Peyer's patch (tissue), 4 donors: ENCODE results near the gene FMR1. TPM values are rescaled to one million over a fixed set of nuclear protein-coding genes. Genes with fewer than 3 reads are reported as not detected.

Source experiments
- DNase-seq, 3 donors: peaks; one replicate each; pipeline ENCODE4 v3.0.0-alpha.2; 2017 to 2019
- H3K27ac ChIP-seq, 4 donors: fragments of 200-600 bp; sonication (generic); one replicate each; pipeline ENCODE4 v1.5.1; 2016 to 2019
- H3K27me3 ChIP-seq, 2 donors: fragments of 200-600 bp; sonication (generic); one replicate each; pipeline ENCODE4 v1.5.1; 2019
- H3K36me3 ChIP-seq, 3 donors: fragments of 200-600 bp; sonication (generic); one replicate each; pipeline ENCODE4 v1.5.1; 2016 to 2019
- H3K4me1 ChIP-seq, 4 donors: fragments of 200-600 bp; sonication (generic); one replicate each; pipeline ENCODE4 v1.5.1; 2016 to 2019
- H3K4me3 ChIP-seq, 4 donors: fragments of 200-600 bp; sonication (generic); 1 replicate in 3 of 4; 2 replicates in 1 of 4; pipeline ENCODE4 v1.5.1; 2016 to 2019; ENCODE audit warnings: mild to moderate bottlenecking in 1 of 4
- H3K9me3 ChIP-seq, 4 donors: fragments of 200-600 bp; sonication (generic); one replicate each; pipeline ENCODE4 v1.5.1; 2016 to 2019; ENCODE audit warnings: mild to moderate bottlenecking in 1 of 4
- CTCF ChIP-seq, 6 experiments: fragments of 450-650 bp in 4 of 6; fragments of 200-600 bp in 2 of 6; sonication (generic) in 1 of 6; IDR thresholded peaks; one replicate each; pipeline ENCODE4 v1.5.1; 2017 to 2019; ENCODE audit warnings: antibody characterized with exemption in 6 of 6, mild to moderate bottlenecking in 3 of 6, moderate library complexity in 1 of 6
- POLR2A ChIP-seq, 2 donors: fragments of 450-650 bp; IDR thresholded peaks; one replicate each; pipeline ENCODE4 v1.5.1; 2017; ENCODE audit warnings: antibody characterized with exemption in 2 of 2, mild to moderate bottlenecking in 2 of 2, moderate library complexity in 2 of 2
- total RNA-seq, 4 donors: library from RNA; depleted of rRNA; stranded (reverse); fragments of >200 nt; gene quantifications; one replicate each; pipeline ENCODE4 v1.1.0, GENCODE V29; 2016

FMR1 gene
- total RNA-seq, 4 donors from 2014 or later, result 38.2 to 56.8 (median 39.8) TPM

- Histone ChIP-seq H3K27ac (no peak overlapping the region), H3K9me3 (no peaks in the 10 kb centered on the region), H3K4me1 (no peaks in the 10 kb centered on the region), H3K27me3 (no peaks in the 10 kb centered on the region), H3K36me3 (peaks cover 0 to 35% (median 0%) of the 10 kb centered on the region in 3 donors), H3K4me3 (no peak overlapping the region)
- no peak for TF ChIP-seq CTCF (IDR thresholded peaks at IDR 0.05)
- no peak for TF ChIP-seq POLR2A (IDR thresholded peaks at IDR 0.05)
- DNase-seq, result no peak
Observed at GRCh38 chrX:147948531-147948930, 36.8 kb downstream of the FMR1 start.

GRCh38 chrX:147950352-147950751 is 38.6 kb downstream of the FMR1 start:
- no peak for DNase-seq
- H3K4me3 ChIP-seq, result no peak overlapping the region
- no peaks in the 10 kb centered on the region for H3K9me3 ChIP-seq
- no peaks in the 10 kb centered on the region for H3K4me1 ChIP-seq
- H3K36me3 ChIP-seq, result peaks cover 0 to 17% (median 0%) of the 10 kb centered on the region in 3 donors
- no peaks in the 10 kb centered on the region for H3K27me3 ChIP-seq
- H3K27ac ChIP-seq, result no peak overlapping the region
- TF ChIP-seq POLR2A (IDR thresholded peaks at IDR 0.05) (no peak), CTCF (IDR thresholded peaks at IDR 0.05) (no peak)

GRCh38 chrX:147953976-147954375 is 42.3 kb downstream of the FMR1 start:
- Histone ChIP-seq H3K36me3 (no peaks in the 10 kb centered on the region), H3K27me3 (no peaks in the 10 kb centered on the region), H3K9me3 (no peaks in the 10 kb centered on the region), H3K4me3 (no peak overlapping the region), H3K4me1 (no peaks in the 10 kb centered on the region), H3K27ac (no peak overlapping the region)
- TF ChIP-seq POLR2A (IDR thresholded peaks at IDR 0.05), result no peak
- no peak for TF ChIP-seq CTCF (IDR thresholded peaks at IDR 0.05)
- no peak for DNase-seq

GRCh38 chrX:147957291-147957690 is 45.6 kb downstream of the FMR1 start:
- H3K9me3 ChIP-seq, result no peaks in the 10 kb centered on the region
- no peak for DNase-seq
- no peaks in the 10 kb centered on the region for H3K27me3 ChIP-seq
- H3K27ac ChIP-seq, result no peak overlapping the region
- H3K4me3 ChIP-seq, result no peak overlapping the region
- no peaks in the 10 kb centered on the region for H3K4me1 ChIP-seq
- H3K36me3 ChIP-seq, result no peaks in the 10 kb centered on the region
- TF ChIP-seq CTCF (IDR thresholded peaks at IDR 0.05) (no peak), POLR2A (IDR thresholded peaks at IDR 0.05) (no peak)

- Histone ChIP-seq H3K4me1 (no peaks in the 10 kb centered on the region), H3K9me3 (no peaks in the 10 kb centered on the region), H3K27ac (no peak overlapping the region), H3K4me3 (no peak overlapping the region), H3K27me3 (no peaks in the 10 kb centered on the region), H3K36me3 (no peaks in the 10 kb centered on the region)
- no peak for DNase-seq
- TF ChIP-seq CTCF (IDR thresholded peaks at IDR 0.05) (no peak), POLR2A (IDR thresholded peaks at IDR 0.05) (no peak)
Observed at GRCh38 chrX:147958291-147958690, 46.6 kb downstream of the FMR1 start.

GRCh38 chrX:147960722-147961121 is 49.0 kb downstream of the FMR1 start:
- no peak overlapping the region for H3K4me3 ChIP-seq
- no peaks in the 10 kb centered on the region for H3K27me3 ChIP-seq
- no peak for DNase-seq
- H3K27ac ChIP-seq, result no peak overlapping the region
- no peaks in the 10 kb centered on the region for H3K9me3 ChIP-seq
- H3K36me3 ChIP-seq, result no peaks in the 10 kb centered on the region
- H3K4me1 ChIP-seq, result no peaks in the 10 kb centered on the region
- TF ChIP-seq POLR2A (IDR thresholded peaks at IDR 0.05) (no peak), CTCF (IDR thresholded peaks at IDR 0.05) (no peak)
